BLaER1 (cell line): ENCODE measurements around the gene SLC6A17.

Experiments used
- H3K27ac ChIP-seq: shearing (Covaris generic); formaldehyde crosslinking; 2 replicates; pipeline ENCODE4 v1.8.1; 2022
- H3K27me3 ChIP-seq: shearing (Covaris generic); formaldehyde crosslinking; 2 replicates; pipeline ENCODE4 v1.8.1; 2022
- H3K36me3 ChIP-seq: shearing (Covaris generic); formaldehyde crosslinking; 2 replicates; pipeline ENCODE4 v1.8.1; 2022
- H3K4me1 ChIP-seq: shearing (Covaris generic); formaldehyde crosslinking; 2 replicates; pipeline ENCODE4 v1.8.1; 2022
- H3K4me2 ChIP-seq: shearing (Covaris generic); formaldehyde crosslinking; 2 replicates; pipeline ENCODE4 v1.8.1; 2022
- H3K4me3 ChIP-seq: shearing (Covaris generic); formaldehyde crosslinking; 2 replicates; pipeline ENCODE4 v1.8.1; 2022
- H3K9ac ChIP-seq: shearing (Covaris generic); formaldehyde crosslinking; 2 replicates; pipeline ENCODE4 v1.8.1; 2022
- H3K9me3 ChIP-seq: shearing (Covaris generic); formaldehyde crosslinking; 2 replicates; pipeline ENCODE4 v1.8.1; 2022
- H4K20me1 ChIP-seq: shearing (Covaris generic); formaldehyde crosslinking; 2 replicates; pipeline ENCODE4 v1.8.1; 2022
- Cebpa-rat ChIP-seq: shearing (Covaris generic); IDR thresholded peaks from 2 replicates; pipeline ENCODE4 v1.8.1; 2022

SLC6A17 gene

DNA sequence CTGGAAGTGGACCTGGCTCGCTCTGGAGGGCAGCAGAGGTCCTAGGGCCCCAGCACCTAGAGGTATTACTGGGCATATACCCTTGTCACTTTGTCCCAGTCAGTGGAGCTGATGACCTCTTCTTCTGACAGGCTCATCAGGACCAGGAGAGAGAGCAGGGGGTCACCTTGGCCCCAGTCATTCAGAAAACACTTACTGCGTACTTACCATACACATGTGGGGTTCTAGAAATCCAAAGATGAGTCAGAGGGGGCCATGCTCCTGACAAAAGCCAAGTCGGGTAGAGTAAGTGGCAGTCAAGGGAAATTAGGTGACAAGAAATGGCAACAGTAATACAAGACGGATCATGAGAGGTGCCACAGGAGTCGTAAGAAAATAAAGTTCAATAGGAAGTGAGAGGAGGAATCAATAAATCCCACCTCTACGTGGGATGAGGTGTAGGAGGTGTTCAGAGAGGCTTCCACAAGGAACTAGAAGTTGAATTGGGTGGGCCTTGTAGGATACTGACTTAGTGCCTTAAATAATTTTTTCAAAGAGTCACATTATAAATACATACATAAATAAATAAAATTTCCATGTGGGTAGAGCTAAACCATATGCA, 66.7 kb downstream of the SLC6A17 start:
- no peak for TF ChIP-seq Cebpa-rat
- peaks cover 84% of the 10 kb centered on the region for H4K20me1 ChIP-seq

GRCh38 chr1:110218137-110218536, 67.8 kb downstream of the SLC6A17 start:
- H4K20me1 ChIP-seq, result peaks cover 73% of the 10 kb centered on the region
- H3K27me3 ChIP-seq, result peaks cover 6% of the 10 kb centered on the region; the same call in 1 of the 2 replicates
- no peak overlapping the region for H3K4me2 ChIP-seq
- H3K27ac ChIP-seq, result no peak overlapping the region
- H3K4me3 ChIP-seq, result no peak overlapping the region
- no peaks in the 10 kb centered on the region; the same call in 1 of the 2 replicates for H3K36me3 ChIP-seq
- H3K9me3 ChIP-seq, result no peaks in the 10 kb centered on the region
- no peak overlapping the region for H3K9ac ChIP-seq
- H3K4me1 ChIP-seq, result no peaks in the 10 kb centered on the region
- TF ChIP-seq Cebpa-rat, result no peak

More for the DNA sequence above, 66.7 kb downstream of the SLC6A17 start:
- no peak overlapping the region for H3K4me2 ChIP-seq
- no peak overlapping the region for H3K27ac ChIP-seq
- peaks cover 18% of the 10 kb centered on the region for H3K27me3 ChIP-seq
- no peak overlapping the region for H3K4me3 ChIP-seq
- H3K9me3 ChIP-seq, result no peaks in the 10 kb centered on the region
- no peaks in the 10 kb centered on the region for H3K36me3 ChIP-seq
- H3K4me1 ChIP-seq, result peaks cover 9% of the 10 kb centered on the region
- no peak overlapping the region for H3K9ac ChIP-seq

DNA sequence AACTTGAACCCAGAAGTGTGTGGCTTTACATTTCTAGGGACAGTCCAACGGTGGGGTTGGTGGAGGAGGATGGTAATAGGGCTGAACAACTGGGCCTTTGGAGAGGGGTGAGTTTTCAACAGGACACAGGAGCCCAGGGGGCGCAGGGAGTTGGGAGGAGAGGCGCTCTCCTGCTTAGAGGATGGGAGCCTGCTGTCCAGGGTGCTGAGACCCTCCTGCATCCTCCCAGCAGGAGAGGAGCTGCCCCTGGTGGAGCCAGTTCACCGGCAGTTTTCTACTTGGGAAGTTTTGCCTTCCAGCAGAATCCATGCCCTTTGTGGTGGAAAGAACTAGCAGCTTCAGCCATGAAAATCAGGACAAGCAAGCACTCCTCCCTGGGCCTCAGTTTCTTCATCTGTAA, 68.4 kb downstream of the SLC6A17 start:
- Histone ChIP-seq H3K4me3 (no peak overlapping the region), H3K9ac (no peak overlapping the region), H3K4me2 (no peak overlapping the region), H3K4me1 (no peaks in the 10 kb centered on the region), H3K27ac (no peak overlapping the region), H3K27me3 (0 out of 2 replicates have a peak, but pooled peaks cover under 1% of the 10 kb centered on the region), H3K36me3 (peaks cover 6% of the 10 kb centered on the region), H4K20me1 (peaks cover 67% of the 10 kb centered on the region), H3K9me3 (no peaks in the 10 kb centered on the region)
- TF ChIP-seq Cebpa-rat, result no peak

DNA sequence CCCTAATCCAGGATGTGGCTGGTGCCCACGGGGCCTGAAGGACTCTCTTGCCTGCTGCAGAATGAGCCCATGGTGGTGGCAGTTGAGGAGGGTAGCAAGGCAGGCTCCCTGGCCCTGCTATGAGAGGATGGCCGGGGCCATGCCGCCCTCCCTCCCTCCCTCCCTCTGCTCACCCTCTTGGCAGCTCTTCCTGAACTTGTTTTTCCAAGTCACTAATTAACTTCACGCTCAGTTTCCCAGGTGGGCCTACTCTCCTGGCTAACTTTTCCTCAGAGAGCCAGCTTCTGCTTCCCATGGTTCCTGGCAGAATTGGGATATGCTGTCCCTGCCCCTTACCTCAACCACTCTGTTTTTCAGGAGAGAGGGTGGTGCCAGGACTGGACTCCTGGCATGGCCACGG, 70.0 kb downstream of the SLC6A17 start:
- no peak for TF ChIP-seq Cebpa-rat
- Histone ChIP-seq H3K9ac (no peak overlapping the region), H3K9me3 (no peaks in the 10 kb centered on the region), H3K36me3 (peaks cover 15% of the 10 kb centered on the region), H3K4me1 (no peaks in the 10 kb centered on the region), H3K27ac (no peak overlapping the region), H3K4me2 (no peak overlapping the region), H3K4me3 (no peak overlapping the region), H3K27me3 (no peaks in the 10 kb centered on the region), H4K20me1 (peaks cover 51% of the 10 kb centered on the region)

GRCh38 chr1:110221119-110221518, 70.8 kb downstream of the SLC6A17 start:
- no peaks in the 10 kb centered on the region for H3K4me1 ChIP-seq
- peaks cover 43% of the 10 kb centered on the region for H4K20me1 ChIP-seq
- no peaks in the 10 kb centered on the region for H3K9me3 ChIP-seq

DNA sequence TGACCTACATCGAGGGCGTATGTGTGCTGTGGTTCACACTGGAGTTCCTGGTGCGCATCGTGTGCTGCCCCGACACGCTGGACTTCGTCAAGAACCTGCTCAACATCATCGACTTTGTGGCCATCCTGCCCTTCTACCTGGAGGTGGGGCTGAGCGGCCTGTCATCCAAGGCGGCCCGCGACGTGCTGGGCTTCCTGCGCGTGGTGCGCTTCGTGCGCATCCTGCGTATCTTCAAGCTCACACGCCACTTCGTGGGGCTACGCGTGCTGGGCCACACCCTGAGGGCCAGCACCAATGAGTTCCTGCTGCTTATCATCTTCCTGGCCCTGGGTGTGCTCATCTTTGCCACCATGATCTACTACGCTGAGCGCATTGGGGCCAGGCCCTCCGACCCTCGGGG, 72.8 kb downstream of the SLC6A17 start:
- Histone ChIP-seq H4K20me1 (peaks cover 26% of the 10 kb centered on the region), H3K36me3 (peaks cover 22% of the 10 kb centered on the region), H3K9ac (no peak overlapping the region), H3K4me2 (no peak overlapping the region), H3K27me3 (no peaks in the 10 kb centered on the region), H3K4me3 (no peak overlapping the region), H3K4me1 (no peaks in the 10 kb centered on the region), H3K27ac (no peak overlapping the region), H3K9me3 (no peaks in the 10 kb centered on the region)
- TF ChIP-seq Cebpa-rat, result no peak

More at GRCh38 chr1:110221119-110221518, 70.8 kb downstream of the SLC6A17 start:
- H3K4me3 ChIP-seq, result no peak overlapping the region
- TF ChIP-seq Cebpa-rat, result no peak
- H3K9ac ChIP-seq, result no peak overlapping the region
- no peak overlapping the region for H3K4me2 ChIP-seq
- H3K27ac ChIP-seq, result no peak overlapping the region
- no peaks in the 10 kb centered on the region for H3K27me3 ChIP-seq
- peaks cover 15% of the 10 kb centered on the region for H3K36me3 ChIP-seq

DNA sequence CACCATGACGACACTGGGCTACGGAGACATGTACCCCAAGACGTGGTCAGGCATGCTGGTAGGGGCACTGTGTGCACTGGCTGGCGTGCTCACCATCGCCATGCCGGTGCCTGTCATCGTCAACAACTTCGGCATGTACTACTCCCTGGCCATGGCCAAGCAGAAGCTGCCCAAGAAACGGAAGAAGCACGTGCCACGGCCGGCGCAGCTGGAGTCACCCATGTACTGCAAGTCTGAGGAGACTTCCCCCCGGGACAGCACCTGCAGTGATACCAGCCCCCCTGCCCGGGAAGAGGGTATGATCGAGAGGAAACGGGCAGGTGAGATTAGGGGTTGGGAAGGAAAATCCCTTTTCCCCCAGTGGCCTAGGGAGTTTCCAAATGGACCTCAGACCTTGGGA, 73.3 kb downstream of the SLC6A17 start:
- no peak overlapping the region for H3K27ac ChIP-seq
- no peak overlapping the region for H3K4me2 ChIP-seq
- H3K9ac ChIP-seq, result no peak overlapping the region
- H3K9me3 ChIP-seq, result no peaks in the 10 kb centered on the region
- H3K4me1 ChIP-seq, result no peaks in the 10 kb centered on the region
- TF ChIP-seq Cebpa-rat, result no peak
- H3K27me3 ChIP-seq, result no peaks in the 10 kb centered on the region
- no peak overlapping the region for H3K4me3 ChIP-seq
- peaks cover 22% of the 10 kb centered on the region; the same call in 1 of the 2 replicates for H4K20me1 ChIP-seq
- H3K36me3 ChIP-seq, result peaks cover 22% of the 10 kb centered on the region

- H3K9me3 ChIP-seq, result no peaks in the 10 kb centered on the region
- peaks cover 14% of the 10 kb centered on the region; the same call in 1 of the 2 replicates for H4K20me1 ChIP-seq
- H3K36me3 ChIP-seq, result peaks cover 22% of the 10 kb centered on the region
- no peak overlapping the region for H3K9ac ChIP-seq
- no peaks in the 10 kb centered on the region for H3K27me3 ChIP-seq
- H3K4me1 ChIP-seq, result no peaks in the 10 kb centered on the region
- no peak for TF ChIP-seq Cebpa-rat
- no peak overlapping the region for H3K4me2 ChIP-seq
- no peak overlapping the region for H3K27ac ChIP-seq
- no peak overlapping the region for H3K4me3 ChIP-seq
These were observed 74.1 kb downstream of the SLC6A17 start for GRCh38 chr1:110224240-110224995.

DNA sequence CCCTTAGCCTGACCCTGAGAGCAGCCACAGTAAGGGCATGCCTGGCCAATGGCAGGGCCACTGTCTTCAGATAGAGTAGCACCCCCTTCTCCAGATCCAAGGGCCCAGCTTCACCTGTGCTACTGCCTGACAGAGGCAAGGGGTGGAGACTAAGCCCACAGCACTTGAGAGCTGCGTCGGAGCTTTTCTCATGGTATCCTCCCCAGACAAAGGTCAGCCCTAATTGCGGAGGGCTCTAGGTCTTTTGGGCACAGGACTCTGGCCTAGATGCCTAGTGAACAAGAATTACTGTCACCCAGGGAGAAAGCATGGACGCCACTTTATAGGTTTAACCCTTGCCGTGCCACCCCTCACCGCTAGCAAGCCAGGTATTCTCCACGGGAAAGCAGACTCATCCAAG, 74.9 kb downstream of the SLC6A17 start:
- Histone ChIP-seq H3K27ac (no peak overlapping the region), H3K9ac (no peak overlapping the region), H3K9me3 (no peaks in the 10 kb centered on the region), H3K4me3 (no peak overlapping the region), H3K4me2 (no peak overlapping the region), H4K20me1 (peaks cover 7% of the 10 kb centered on the region; the same call in 1 of the 2 replicates), H3K27me3 (no peaks in the 10 kb centered on the region), H3K4me1 (peaks cover 1% of the 10 kb centered on the region; the same call in 1 of the 2 replicates), H3K36me3 (peaks cover 22% of the 10 kb centered on the region)
- no peak for TF ChIP-seq Cebpa-rat

GRCh38 chr1:110225756-110226404, 75.6 kb downstream of the SLC6A17 start:
- H3K9me3 ChIP-seq, result no peaks in the 10 kb centered on the region

More at GRCh38 chr1:110225756-110226404, 75.6 kb downstream of the SLC6A17 start:
- Histone ChIP-seq H4K20me1 (peaks cover 7% of the 10 kb centered on the region; the same call in 1 of the 2 replicates), H3K4me3 (no peak overlapping the region), H3K4me2 (no peak overlapping the region), H3K36me3 (peaks cover 22% of the 10 kb centered on the region), H3K9ac (no peak overlapping the region), H3K27ac (no peak overlapping the region), H3K4me1 (peaks cover 8% of the 10 kb centered on the region), H3K27me3 (no peaks in the 10 kb centered on the region)
- TF ChIP-seq Cebpa-rat, result no peak
